Measurements from ENCODE around the gene TOX3.

TOX3 gene

DNA sequence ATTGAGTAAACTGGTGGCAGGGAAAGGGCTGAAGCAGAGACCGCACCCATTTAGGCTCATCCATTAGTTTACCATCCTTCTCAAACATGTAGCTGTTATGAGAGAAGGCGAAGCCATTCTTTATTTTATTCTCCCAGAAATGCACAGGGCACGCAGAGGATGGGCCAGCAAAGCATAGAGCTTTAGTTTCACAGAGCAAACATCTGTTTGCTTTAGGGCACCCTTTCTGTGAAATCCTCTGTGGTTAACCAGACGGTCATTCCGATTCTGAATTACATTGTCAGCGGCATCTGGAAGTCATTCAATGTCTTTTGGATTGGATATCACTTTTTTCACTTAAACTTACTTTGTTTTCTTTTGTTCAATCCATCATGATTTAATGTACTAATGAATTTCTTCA is 96.0 kb downstream of the TOX3 start:
- no peaks in the 10 kb centered on the region for H3K9me3 Mint-ChIP-seq
- no peak overlapping the region for H3K27ac Mint-ChIP-seq
- no peaks in the 10 kb centered on the region for H3K27me3 Mint-ChIP-seq (ENCODE audit: low read depth, poor library complexity)

DNA sequence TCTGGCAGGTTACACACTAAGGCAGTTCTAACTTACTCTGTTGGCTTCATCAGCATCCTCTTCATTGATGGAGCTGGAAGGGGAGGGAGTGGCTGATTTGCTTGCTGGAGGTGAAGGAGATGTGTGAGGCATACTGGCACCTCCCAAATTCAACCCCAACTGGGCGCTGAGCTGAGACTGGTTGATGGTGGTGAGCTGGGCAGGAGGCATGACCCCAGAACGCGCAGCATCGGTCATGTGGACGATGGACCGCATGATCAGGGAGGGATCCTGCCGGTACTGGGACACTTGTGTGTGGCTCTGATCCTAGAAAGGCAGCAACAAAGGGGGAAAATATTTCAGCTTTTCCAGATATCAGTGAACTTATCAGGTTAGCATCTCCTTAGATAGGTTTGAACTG is 96.7 kb downstream of the TOX3 start:
- no peak for DNase-seq
- no peaks in the 10 kb centered on the region for H3K4me1 Mint-ChIP-seq
- H3K27ac Mint-ChIP-seq = no peak overlapping the region
- H3K27me3 Mint-ChIP-seq (ENCODE audit: low read depth, poor library complexity) = no peaks in the 10 kb centered on the region
- H3K36me3 Mint-ChIP-seq (ENCODE audit: low read depth) = no peaks in the 10 kb centered on the region
- H3K9me3 Mint-ChIP-seq = no peaks in the 10 kb centered on the region
- no peak overlapping the region for H3K4me3 Mint-ChIP-seq
- TF ChIP-seq, protein P1, sequence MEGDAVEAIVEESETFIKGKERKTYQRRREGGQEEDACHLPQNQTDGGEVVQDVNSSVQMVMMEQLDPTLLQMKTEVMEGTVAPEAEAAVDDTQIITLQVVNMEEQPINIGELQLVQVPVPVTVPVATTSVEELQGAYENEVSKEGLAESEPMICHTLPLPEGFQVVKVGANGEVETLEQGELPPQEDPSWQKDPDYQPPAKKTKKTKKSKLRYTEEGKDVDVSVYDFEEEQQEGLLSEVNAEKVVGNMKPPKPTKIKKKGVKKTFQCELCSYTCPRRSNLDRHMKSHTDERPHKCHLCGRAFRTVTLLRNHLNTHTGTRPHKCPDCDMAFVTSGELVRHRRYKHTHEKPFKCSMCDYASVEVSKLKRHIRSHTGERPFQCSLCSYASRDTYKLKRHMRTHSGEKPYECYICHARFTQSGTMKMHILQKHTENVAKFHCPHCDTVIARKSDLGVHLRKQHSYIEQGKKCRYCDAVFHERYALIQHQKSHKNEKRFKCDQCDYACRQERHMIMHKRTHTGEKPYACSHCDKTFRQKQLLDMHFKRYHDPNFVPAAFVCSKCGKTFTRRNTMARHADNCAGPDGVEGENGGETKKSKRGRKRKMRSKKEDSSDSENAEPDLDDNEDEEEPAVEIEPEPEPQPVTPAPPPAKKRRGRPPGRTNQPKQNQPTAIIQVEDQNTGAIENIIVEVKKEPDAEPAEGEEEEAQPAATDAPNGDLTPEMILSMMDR (IDR thresholded peaks at IDR 0.05) = no peak

More for the DNA sequence above, 96.0 kb downstream of the TOX3 start:
- H3K36me3 Mint-ChIP-seq (ENCODE audit: low read depth) = no peaks in the 10 kb centered on the region
- H3K4me3 Mint-ChIP-seq = no peak overlapping the region
- H3K4me1 Mint-ChIP-seq = no peaks in the 10 kb centered on the region
- TF ChIP-seq, protein P1 (IDR thresholded peaks at IDR 0.05) = no peak
- no peak for DNase-seq

DNA sequence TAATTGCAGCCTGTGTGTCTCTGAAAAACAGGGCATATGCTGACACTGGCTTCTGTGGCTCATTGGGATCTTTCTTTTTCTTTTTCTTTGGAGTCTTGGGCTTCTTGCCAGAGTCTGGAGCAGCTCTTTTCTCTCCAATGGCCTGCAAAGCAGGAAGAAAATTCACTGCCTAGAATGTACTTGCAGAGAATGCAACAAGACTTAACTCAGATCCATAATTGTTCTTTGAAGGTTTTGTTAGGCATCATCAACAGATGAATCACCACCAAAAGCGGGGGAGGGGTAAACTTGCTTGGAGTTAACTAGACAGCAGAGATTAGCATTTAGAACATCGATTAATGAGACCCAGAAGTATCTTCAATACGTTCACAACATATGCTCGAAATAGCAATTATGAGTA is 100.9 kb downstream of the TOX3 start:
- DNase-seq = no peak
- no peak overlapping the region for H3K4me3 Mint-ChIP-seq
- H3K9me3 Mint-ChIP-seq = no peaks in the 10 kb centered on the region
- H3K36me3 Mint-ChIP-seq (ENCODE audit: low read depth) = no peaks in the 10 kb centered on the region
- no peak overlapping the region for H3K27ac Mint-ChIP-seq
- no peaks in the 10 kb centered on the region for H3K4me1 Mint-ChIP-seq
- TF ChIP-seq, protein P1 (IDR thresholded peaks at IDR 0.05) = no peak
- no peaks in the 10 kb centered on the region for H3K27me3 Mint-ChIP-seq (ENCODE audit: low read depth, poor library complexity)

DNA sequence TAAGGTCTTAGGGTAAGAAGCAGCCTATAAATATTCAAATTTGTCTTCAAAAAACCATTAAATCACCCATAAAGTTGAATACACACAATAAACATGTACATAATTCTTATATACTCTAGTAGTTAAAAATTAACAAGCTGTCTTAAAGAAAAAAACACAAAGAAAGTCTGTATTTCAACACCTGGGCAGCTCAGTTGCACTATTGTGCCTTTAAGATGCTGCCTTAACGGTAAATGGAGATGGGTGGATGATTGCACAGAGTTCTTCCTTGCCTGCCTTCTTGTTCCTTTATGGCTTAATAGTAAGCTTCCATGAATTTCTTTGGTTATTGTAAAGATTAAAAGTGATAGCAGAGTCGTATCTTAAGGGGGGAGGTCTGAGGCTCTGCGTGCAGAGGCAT is 105.1 kb downstream of the TOX3 start:
- peaks cover 7% of the 10 kb centered on the region for H3K9me3 Mint-ChIP-seq
- no peaks in the 10 kb centered on the region for H3K4me1 Mint-ChIP-seq
- H3K4me3 Mint-ChIP-seq = no peak overlapping the region
- H3K27me3 Mint-ChIP-seq (ENCODE audit: low read depth, poor library complexity) = no peaks in the 10 kb centered on the region
- H3K27ac Mint-ChIP-seq = no peak overlapping the region
- TF ChIP-seq, protein P1 (IDR thresholded peaks at IDR 0.05) = no peak
- no peak for DNase-seq
- H3K36me3 Mint-ChIP-seq (ENCODE audit: low read depth) = peaks cover 14% of the 10 kb centered on the region

DNA sequence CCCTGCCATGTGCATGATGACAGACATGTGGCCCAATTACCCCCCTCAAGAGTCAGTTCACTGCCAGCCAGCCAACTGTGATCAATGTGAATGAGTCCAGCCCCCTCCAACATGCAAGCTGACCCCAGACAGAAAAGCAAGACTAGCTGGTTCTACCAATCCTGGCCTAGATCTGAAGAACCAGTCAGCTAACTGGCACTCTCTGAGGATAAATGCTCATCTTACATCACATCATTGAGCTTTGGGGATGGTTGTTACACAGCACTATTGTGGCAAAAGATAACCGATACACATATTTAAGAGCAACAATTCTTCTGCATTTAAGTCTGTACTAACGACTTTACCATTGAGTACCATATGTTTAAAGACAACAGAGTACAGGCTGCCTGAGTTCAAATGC is 106.7 kb downstream of the TOX3 start:
- H3K36me3 Mint-ChIP-seq (ENCODE audit: low read depth) = peaks cover 14% of the 10 kb centered on the region
- H3K9me3 Mint-ChIP-seq = peaks cover 7% of the 10 kb centered on the region
- TF ChIP-seq, protein P1 (IDR thresholded peaks at IDR 0.05) = no peak
- no peaks in the 10 kb centered on the region for H3K27me3 Mint-ChIP-seq (ENCODE audit: low read depth, poor library complexity)
- DNase-seq = no peak
- no peak overlapping the region for H3K27ac Mint-ChIP-seq
- no peak overlapping the region for H3K4me3 Mint-ChIP-seq
- H3K4me1 Mint-ChIP-seq = no peaks in the 10 kb centered on the region

DNA sequence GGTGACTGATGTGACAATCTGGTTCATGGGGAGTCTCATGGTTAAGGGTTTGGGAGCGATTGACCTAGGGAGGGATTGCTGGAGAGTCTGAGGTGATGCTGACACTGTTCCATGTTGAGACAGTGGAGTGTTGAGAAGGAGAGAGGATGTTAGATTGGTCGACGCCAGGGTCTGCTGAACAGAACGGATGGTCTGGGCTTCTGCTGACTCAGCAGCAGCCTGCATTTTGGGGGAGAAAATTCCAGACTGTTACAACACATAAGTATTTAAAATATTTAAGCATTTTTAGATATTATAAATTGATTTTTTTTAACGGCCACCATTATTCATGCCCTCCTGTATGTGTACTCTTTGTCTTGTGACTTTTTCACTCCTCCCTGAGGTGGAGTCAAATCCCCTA is 107.2 kb downstream of the TOX3 start:
- peaks cover 14% of the 10 kb centered on the region for H3K36me3 Mint-ChIP-seq (ENCODE audit: low read depth)
- TF ChIP-seq, protein P1 (IDR thresholded peaks at IDR 0.05) = no peak
- no peaks in the 10 kb centered on the region for H3K27me3 Mint-ChIP-seq (ENCODE audit: low read depth, poor library complexity)
- DNase-seq = no peak
- no peak overlapping the region for H3K4me3 Mint-ChIP-seq
- H3K27ac Mint-ChIP-seq = no peak overlapping the region
- no peaks in the 10 kb centered on the region for H3K4me1 Mint-ChIP-seq
- H3K9me3 Mint-ChIP-seq = peaks cover 7% of the 10 kb centered on the region
